Trophoblast cell (in vitro differentiated cells and primary cell): ENCODE measurements around the gene HP1BP3.

ENCODE experiments used
- DNase-seq, 2 donors: peaks; one replicate each; pipeline ENCODE4 v3.0.0-alpha.2; 2016
- H2AFZ ChIP-seq: 2 replicates; pipeline ENCODE4 v1.6.1; 2013; ENCODE audit warnings: low read length, moderate library complexity, mild to moderate bottlenecking; ENCODE audit not compliant: insufficient read depth, poor library complexity
- H2AK5ac ChIP-seq: 2 replicates; pipeline ENCODE4 v1.6.1; 2013; ENCODE audit warnings: mild to moderate bottlenecking, low read length
- H2BK120ac ChIP-seq: 2 replicates; pipeline ENCODE4 v1.6.1; 2013; ENCODE audit warnings: low read length, mild to moderate bottlenecking, moderate library complexity; ENCODE audit not compliant: insufficient read depth, poor library complexity
- H2BK12ac ChIP-seq: 2 replicates; pipeline ENCODE4 v1.6.1; 2013; ENCODE audit warnings: mild to moderate bottlenecking, low read length, moderate library complexity
- H2BK5ac ChIP-seq: 2 replicates; pipeline ENCODE4 v1.6.1; 2013; ENCODE audit warnings: low read length, low read depth, moderate library complexity, mild to moderate bottlenecking; ENCODE audit not compliant: poor library complexity
- H3K14ac ChIP-seq: 2 replicates; pipeline ENCODE4 v1.6.1; 2013; ENCODE audit warnings: mild to moderate bottlenecking, low read length
- H3K18ac ChIP-seq: 2 replicates; pipeline ENCODE4 v1.6.1; 2013; ENCODE audit warnings: mild to moderate bottlenecking, low read length
- H3K23ac ChIP-seq: 2 replicates; pipeline ENCODE4 v1.6.1; 2013; ENCODE audit warnings: low read length
- H3K27ac ChIP-seq: 2 replicates; pipeline ENCODE4 v1.5.1; 2013; ENCODE audit warnings: low read depth, mild to moderate bottlenecking, inconsistent platforms, low read length, moderate library complexity
- H3K27me3 ChIP-seq: 2 replicates; pipeline ENCODE4 v1.6.1; 2013; ENCODE audit warnings: inconsistent platforms, mild to moderate bottlenecking, low read length, moderate library complexity; ENCODE audit not compliant: insufficient read depth
- H3K36me3 ChIP-seq, 2 experiments: 1 replicate in 1 of 2; 2 replicates in 1 of 2; pipeline ENCODE4 v1.6.1; 2013; ENCODE audit warnings: low read length in 2 of 2, mild to moderate bottlenecking in 2 of 2, moderate library complexity in 1 of 2; ENCODE audit not compliant: insufficient read depth in 2 of 2, control insufficient read depth in 1 of 2
- H3K4ac ChIP-seq: 2 replicates; pipeline ENCODE4 v1.6.1; 2013; ENCODE audit warnings: low read depth, mild to moderate bottlenecking, low read length, moderate library complexity
- H3K4me1 ChIP-seq, 2 experiments: 1 replicate in 1 of 2; 2 replicates in 1 of 2; pipeline ENCODE4 v1.6.1; 2013; ENCODE audit warnings: low read length in 2 of 2, mild to moderate bottlenecking in 2 of 2, moderate library complexity in 1 of 2; ENCODE audit not compliant: insufficient read depth in 2 of 2, control insufficient read depth in 1 of 2
- H3K4me2 ChIP-seq: 2 replicates; pipeline ENCODE4 v1.6.1; 2013; ENCODE audit warnings: inconsistent platforms, mild to moderate bottlenecking, low read length, moderate library complexity
- H3K4me3 ChIP-seq: 2 replicates; pipeline ENCODE4 v1.5.1; 2013; ENCODE audit warnings: mild to moderate bottlenecking, low read depth, low read length, inconsistent platforms
- H3K79me1 ChIP-seq: one replicate; pipeline ENCODE4 v1.6.1; 2013; ENCODE audit warnings: low read length
- H3K79me2 ChIP-seq: 2 replicates; pipeline ENCODE4 v1.6.1; 2013; ENCODE audit warnings: low read length, mild to moderate bottlenecking; ENCODE audit not compliant: control insufficient read depth, insufficient read depth, poor library complexity
- H3K9ac ChIP-seq: 2 replicates; pipeline ENCODE4 v1.6.1; 2013; ENCODE audit warnings: mild to moderate bottlenecking, low read length
- H3K9me3 ChIP-seq: 2 replicates; pipeline ENCODE4 v1.6.1; 2013; ENCODE audit warnings: low read depth, mild to moderate bottlenecking, control low read depth, inconsistent platforms, low read length; ENCODE audit not compliant: insufficient read depth
- H4K12ac ChIP-seq: 2 replicates; pipeline ENCODE4 v1.6.1; 2013; ENCODE audit warnings: low read depth, mild to moderate bottlenecking, low read length, moderate library complexity
- H4K8ac ChIP-seq: 2 replicates; pipeline ENCODE4 v1.6.1; 2013; ENCODE audit warnings: low read depth, mild to moderate bottlenecking, low read length, moderate library complexity
- H4K91ac ChIP-seq: one replicate; pipeline ENCODE4 v1.6.1; 2013; ENCODE audit warnings: low read depth, mild to moderate bottlenecking, low read length, moderate library complexity
- WGBS: extraction: QIAGEN DNeasy Blood & Tissue Kit; methylation state at CpG from one replicate; pipeline ENCODE4 v1.1.7; 2013; ENCODE audit warnings: missing lambda C conversion rate; ENCODE audit not compliant: insufficient read length, insufficient coverage; ENCODE audit errors: extremely low coverage; 5-methylcytosine and 5-hydroxymethylcytosine counted together

Gene HP1BP3

GRCh38 chr1:20726932-20727745, 60.0 kb downstream of the HP1BP3 start:
- H2BK12ac ChIP-seq = peak overlapping the region; percentile 8
- no peak overlapping the region for H3K23ac ChIP-seq
- peaks cover 7 to 11% of the 10 kb centered on the region in 2 experiments for H3K4me1 ChIP-seq
- H3K27ac ChIP-seq = no peak overlapping the region
- H3K4me3 ChIP-seq = no peak overlapping the region
- H2AK5ac ChIP-seq = peak overlapping the region; percentile 13
- H3K4ac ChIP-seq = no peak overlapping the region
- no peaks in the 10 kb centered on the region for H3K36me3 ChIP-seq
- no peak for DNase-seq
- peaks cover 12% of the 10 kb centered on the region for H3K79me1 ChIP-seq
- no peak overlapping the region for H2AFZ ChIP-seq
- no peak overlapping the region for H2BK5ac ChIP-seq
- H4K12ac ChIP-seq = no peak overlapping the region
- no peak overlapping the region for H3K9ac ChIP-seq
- no peak overlapping the region for H3K4me2 ChIP-seq
- peak overlapping the region; percentile 16 for H2BK120ac ChIP-seq
- H3K9me3 ChIP-seq = no peaks in the 10 kb centered on the region
- peak overlapping the region; percentile 38 for H4K91ac ChIP-seq
- H3K14ac ChIP-seq = peak overlapping the region; percentile 7
- peak overlapping the region; percentile 17 for H3K18ac ChIP-seq
- H3K27me3 ChIP-seq = peaks cover 20% of the 10 kb centered on the region
- no peaks in the 10 kb centered on the region for H3K79me2 ChIP-seq
- no peak overlapping the region for H4K8ac ChIP-seq
- WGBS = no CpG with 5 or more reads among the region's 17 CpGs

GRCh38 chr1:20726118-20726911, 60.8 kb downstream of the HP1BP3 start:
- H3K14ac ChIP-seq = peak overlapping the region; percentile 19
- peak overlapping the region; percentile 12 for H2BK120ac ChIP-seq
- H4K8ac ChIP-seq = no peak overlapping the region
- no peak overlapping the region for H3K18ac ChIP-seq
- H3K36me3 ChIP-seq = no peaks in the 10 kb centered on the region
- peak overlapping the region; percentile 1 for H3K4me3 ChIP-seq
- H3K27ac ChIP-seq = no peak overlapping the region
- H3K4ac ChIP-seq = no peak overlapping the region
- no peaks in the 10 kb centered on the region for H3K9me3 ChIP-seq
- peaks cover 9% of the 10 kb centered on the region for H3K79me1 ChIP-seq
- H3K23ac ChIP-seq = no peak overlapping the region
- H3K27me3 ChIP-seq = peaks cover 12% of the 10 kb centered on the region
- H2AFZ ChIP-seq = no peak overlapping the region
- no peak overlapping the region for H3K4me2 ChIP-seq
- H2AK5ac ChIP-seq = no peak overlapping the region
- no peak overlapping the region for H2BK12ac ChIP-seq
- peaks cover 7 to 10% of the 10 kb centered on the region in 2 experiments for H3K4me1 ChIP-seq
- no peak overlapping the region for H4K12ac ChIP-seq
- no peak overlapping the region for H4K91ac ChIP-seq
- H3K79me2 ChIP-seq = no peaks in the 10 kb centered on the region
- no peak for DNase-seq
- no CpG with 5 or more reads among the region's 25 CpGs for WGBS
- H2BK5ac ChIP-seq = no peak overlapping the region
- no peak overlapping the region for H3K9ac ChIP-seq

DNA sequence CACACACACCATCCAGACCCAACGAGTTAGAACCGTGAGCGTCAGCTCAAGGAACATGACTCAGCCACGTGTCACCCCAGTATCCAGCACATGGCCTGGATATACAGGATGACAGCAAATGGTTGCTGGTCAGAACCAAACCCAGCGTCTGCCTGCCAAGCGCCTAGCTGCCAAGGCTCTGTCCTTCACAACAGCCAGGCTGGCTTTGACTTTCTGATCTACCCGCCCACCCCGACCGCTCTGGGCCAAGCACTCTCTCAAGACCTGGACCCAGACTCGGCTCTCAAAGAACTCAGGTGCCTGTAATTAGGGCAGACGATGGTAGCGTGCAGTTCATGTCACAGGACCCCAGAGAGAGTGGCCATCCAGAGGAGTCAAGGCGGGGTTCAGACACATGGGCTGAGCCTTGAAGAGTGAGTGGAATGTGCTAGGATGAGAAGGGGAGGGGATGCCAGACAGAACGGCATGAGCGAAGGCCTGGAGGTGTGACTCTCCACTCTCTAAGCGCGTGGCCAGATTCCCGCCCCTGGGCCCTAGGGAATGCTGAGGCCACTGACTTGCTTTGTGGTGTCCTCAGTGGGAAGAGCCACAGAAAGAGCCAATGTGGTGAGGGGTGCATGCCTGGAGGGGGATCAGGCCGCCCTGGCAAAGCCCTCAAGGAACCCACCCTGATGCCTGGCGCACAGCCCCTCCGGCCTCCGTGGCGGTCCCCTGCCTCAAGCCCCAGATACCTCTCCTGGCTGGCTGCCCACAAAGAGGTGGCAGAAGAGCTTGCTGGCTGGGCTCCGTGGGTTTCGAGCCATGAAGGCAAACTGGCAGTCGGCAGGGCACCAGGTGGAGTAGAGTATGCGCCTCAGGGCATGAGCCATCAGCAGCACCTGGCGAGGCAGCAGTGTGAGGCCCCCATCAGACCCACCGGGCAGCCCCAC, 61.7 kb downstream of the HP1BP3 start:
- Histone ChIP-seq H3K27ac (no peak overlapping the region), H3K9ac (no peak overlapping the region), H3K4ac (no peak overlapping the region), H3K36me3 (no peaks in the 10 kb centered on the region), H3K14ac (no peak overlapping the region), H3K79me1 (peaks cover 9% of the 10 kb centered on the region), H4K12ac (no peak overlapping the region), H2BK12ac (no peak overlapping the region), H2AK5ac (no peak overlapping the region), H3K18ac (no peak overlapping the region), H4K8ac (no peak overlapping the region), H3K27me3 (peaks cover 6% of the 10 kb centered on the region), H2AFZ (no peak overlapping the region), H4K91ac (no peak overlapping the region), H3K79me2 (no peaks in the 10 kb centered on the region), H2BK120ac (no peak overlapping the region), H3K23ac (no peak overlapping the region), H3K4me1 (peaks cover 7 to 10% of the 10 kb centered on the region in 2 experiments), H3K4me3 (no peak overlapping the region), H3K9me3 (no peaks in the 10 kb centered on the region), H2BK5ac (no peak overlapping the region), H3K4me2 (no peak overlapping the region)
- WGBS = no CpG with 5 or more reads among the region's 29 CpGs
- DNase-seq = no peak
